ENCODE measurements around the gene PWWP2A. TPM values are rescaled to one million over a fixed set of nuclear protein-coding genes. Genes with fewer than 3 reads are reported as not detected.

PWWP2A gene
- total and polyA plus RNA-seq, 2 donors (not counting 1 experiment from before 2014, with no cell fraction given), result 10.4 to 17.0 TPM

- Histone ChIP-seq H4K20me1 (ENCODE audit: control insufficient read depth, extremely low read depth, insufficient read depth, low read length) (no peaks in the 10 kb centered on the region), H3K36me3 (ENCODE audit: control insufficient read depth, insufficient read depth, low read length) (peaks cover 2% of the 10 kb centered on the region), H3K4me2 (ENCODE audit: extremely low read depth, insufficient read depth, low read length) (no peak overlapping the region), H3K9me3 (ENCODE audit: control insufficient read depth, insufficient read depth, low read depth, low read length) (no peaks in the 10 kb centered on the region), H3K79me2 (ENCODE audit: control insufficient read depth, insufficient read depth, low read length) (no peaks in the 10 kb centered on the region), H3K9ac (ENCODE audit: insufficient read depth, low read length) (no peak overlapping the region), H3K27me3 (ENCODE audit: control insufficient read depth, insufficient read depth, low read length) (no peaks in the 10 kb centered on the region), H2AFZ (ENCODE audit: low read length) (no peak overlapping the region), H3K4me1 (ENCODE audit: control insufficient read depth, extremely low read depth, insufficient read depth, low read length) (peaks cover 11% of the 10 kb centered on the region), H3K27ac (ENCODE audit: insufficient read depth, low read length) (no peak overlapping the region), H3K4me3 (replicated peaks in 1 of 4; ENCODE audit: control extremely low read depth in 1 of 4, insufficient read depth in 1 of 4, low read depth in 3 of 4, low read length in 4 of 4) (no peak overlapping the region)
- no peak for TF ChIP-seq CTCF (conservative IDR thresholded peaks at IDR 0.05 in 1 of 2, IDR thresholded peaks at IDR 0.05 in 1 of 2; ENCODE audit: low read depth in 1 of 2, low read length in 2 of 2)
- no peak for TF ChIP-seq EZH2 (IDR thresholded peaks at IDR 0.05; ENCODE audit: low read length, missing control alignments)
- no peak for DNase-seq (ENCODE audit: low read depth in 2 of 2)
Observed at GRCh38 chr5:160081495-160081894, 37.8 kb downstream of the PWWP2A start.

- DNase-seq (ENCODE audit: low read depth in 2 of 2), result no peak
- Histone ChIP-seq H3K4me3 (replicated peaks in 1 of 4; ENCODE audit: control extremely low read depth in 1 of 4, insufficient read depth in 1 of 4, low read depth in 3 of 4, low read length in 4 of 4) (no peak overlapping the region), H4K20me1 (ENCODE audit: control insufficient read depth, extremely low read depth, insufficient read depth, low read length) (no peaks in the 10 kb centered on the region), H3K27me3 (ENCODE audit: control insufficient read depth, insufficient read depth, low read length) (no peaks in the 10 kb centered on the region), H3K4me1 (ENCODE audit: control insufficient read depth, extremely low read depth, insufficient read depth, low read length) (peaks cover 11% of the 10 kb centered on the region), H3K4me2 (ENCODE audit: extremely low read depth, insufficient read depth, low read length) (no peak overlapping the region), H3K36me3 (ENCODE audit: control insufficient read depth, insufficient read depth, low read length) (peaks cover 2% of the 10 kb centered on the region), H3K79me2 (ENCODE audit: control insufficient read depth, insufficient read depth, low read length) (no peaks in the 10 kb centered on the region), H3K9me3 (ENCODE audit: control insufficient read depth, insufficient read depth, low read depth, low read length) (no peaks in the 10 kb centered on the region), H3K9ac (ENCODE audit: insufficient read depth, low read length) (no peak overlapping the region), H3K27ac (ENCODE audit: insufficient read depth, low read length) (no peak overlapping the region), H2AFZ (ENCODE audit: low read length) (no peak overlapping the region)
- TF ChIP-seq EZH2 (IDR thresholded peaks at IDR 0.05; ENCODE audit: low read length, missing control alignments) (no peak), CTCF (conservative IDR thresholded peaks at IDR 0.05 in 1 of 2, IDR thresholded peaks at IDR 0.05 in 1 of 2; ENCODE audit: low read depth in 1 of 2, low read length in 2 of 2) (no peak)
Observed at GRCh38 chr5:160079753-160080152, 39.5 kb downstream of the PWWP2A start.

GRCh38 chr5:160076997-160077396 is 42.3 kb downstream of the PWWP2A start:
- TF ChIP-seq CTCF (conservative IDR thresholded peaks at IDR 0.05 in 1 of 2, IDR thresholded peaks at IDR 0.05 in 1 of 2; ENCODE audit: low read depth in 1 of 2, low read length in 2 of 2) (no peak), EZH2 (IDR thresholded peaks at IDR 0.05; ENCODE audit: low read length, missing control alignments) (no peak)
- H3K27ac ChIP-seq (ENCODE audit: insufficient read depth, low read length), result no peak overlapping the region

More at GRCh38 chr5:160076997-160077396, 42.3 kb downstream of the PWWP2A start:
- no peak for DNase-seq (ENCODE audit: low read depth in 2 of 2)
- Histone ChIP-seq H3K9ac (ENCODE audit: insufficient read depth, low read length) (no peak overlapping the region), H3K79me2 (ENCODE audit: control insufficient read depth, insufficient read depth, low read length) (no peaks in the 10 kb centered on the region), H3K9me3 (ENCODE audit: control insufficient read depth, insufficient read depth, low read depth, low read length) (no peaks in the 10 kb centered on the region), H3K27me3 (ENCODE audit: control insufficient read depth, insufficient read depth, low read length) (no peaks in the 10 kb centered on the region), H4K20me1 (ENCODE audit: control insufficient read depth, extremely low read depth, insufficient read depth, low read length) (no peaks in the 10 kb centered on the region), H3K36me3 (ENCODE audit: control insufficient read depth, insufficient read depth, low read length) (peaks cover 2% of the 10 kb centered on the region), H3K4me1 (ENCODE audit: control insufficient read depth, extremely low read depth, insufficient read depth, low read length) (no peaks in the 10 kb centered on the region), H3K4me3 (replicated peaks in 1 of 4; ENCODE audit: control extremely low read depth in 1 of 4, insufficient read depth in 1 of 4, low read depth in 3 of 4, low read length in 4 of 4) (no peak overlapping the region), H3K4me2 (ENCODE audit: extremely low read depth, insufficient read depth, low read length) (no peak overlapping the region), H2AFZ (ENCODE audit: low read length) (no peak overlapping the region)

Measured in fibroblast of lung (primary cell).